Neural progenitor cell (in vitro differentiated cells): Measurements from ENCODE around the gene GPR87. TPM values are rescaled to one million over a fixed set of nuclear protein-coding genes. Genes with fewer than 3 reads are reported as not detected.

ENCODE experiments used
- DNase-seq: peaks from one replicate; pipeline ENCODE4 v3.0.0-alpha.2; 2016; ENCODE audit warnings: low spot score
- H2AFZ ChIP-seq: fragments of 200-600 bp; sonication (generic); replicated peaks from 2 replicates; pipeline ENCODE4 v1.6.1; 2016; ENCODE audit warnings: antibody characterized with exemption
- H3F3A ChIP-seq: fragments of 200-600 bp; sonication (generic); 2 replicates; pipeline ENCODE4 v1.6.1; 2016; ENCODE audit warnings: antibody characterized with exemption, low read depth
- H3K27ac ChIP-seq: fragments of 200-600 bp; sonication (generic); 2 replicates; pipeline ENCODE4 v1.5.1; 2016; ENCODE audit warnings: mild to moderate bottlenecking
- H3K27me3 ChIP-seq: fragments of 200-600 bp; sonication (generic); 2 replicates; pipeline ENCODE4 v1.6.1; 2016; ENCODE audit warnings: mild to moderate bottlenecking, moderate library complexity
- H3K36me3 ChIP-seq: fragments of 200-600 bp; sonication (generic); 2 replicates; pipeline ENCODE4 v1.5.1; 2016
- H3K4me1 ChIP-seq: fragments of 200-600 bp; sonication (generic); 2 replicates; pipeline ENCODE4 v1.6.1; 2016; ENCODE audit warnings: mixed run types
- H3K4me2 ChIP-seq: fragments of 200-600 bp; sonication (generic); 2 replicates; pipeline ENCODE4 v1.6.1; 2016
- H3K4me3 ChIP-seq: fragments of 200-600 bp; sonication (generic); 2 replicates; pipeline ENCODE4 v1.5.1; 2016
- H3K79me2 ChIP-seq: fragments of 200-600 bp; sonication (generic); 2 replicates; pipeline ENCODE4 v1.6.1; 2016; ENCODE audit warnings: low read depth
- H3K9ac ChIP-seq: fragments of 200-600 bp; sonication (generic); 2 replicates; pipeline ENCODE4 v1.6.1; 2016
- H3K9me3 ChIP-seq: fragments of 200-600 bp; sonication (generic); 2 replicates; pipeline ENCODE4 v1.5.1; 2016; ENCODE audit warnings: low read depth
- H4K20me1 ChIP-seq: fragments of 200-600 bp; sonication (generic); 2 replicates; pipeline ENCODE4 v1.6.1; 2016; ENCODE audit warnings: low read depth
- H3K27ac Mint-ChIP-seq: 3 replicates; pipeline ENCODE4 v1.8.0; 2021; ENCODE audit warnings: mixed read lengths
- H3K27me3 Mint-ChIP-seq: 2 replicates; pipeline ENCODE4 v1.8.0; 2022; ENCODE audit warnings: low read depth, mild to moderate bottlenecking, inconsistent platforms, moderate library complexity, mixed read lengths; ENCODE audit not compliant: insufficient read depth
- H3K36me3 Mint-ChIP-seq: 3 replicates; pipeline ENCODE4 v1.8.0; 2021; ENCODE audit warnings: mixed read lengths
- H3K4me1 Mint-ChIP-seq: 3 replicates; pipeline ENCODE4 v1.8.0; 2021; ENCODE audit warnings: mixed read lengths
- H3K4me3 Mint-ChIP-seq: 3 replicates; pipeline ENCODE4 v1.8.0; 2021; ENCODE audit warnings: mild to moderate bottlenecking, moderate library complexity, mixed read lengths
- H3K9me3 Mint-ChIP-seq: 3 replicates; pipeline ENCODE4 v1.8.0; 2020; ENCODE audit warnings: mixed read lengths
- EZH2 ChIP-seq: fragments of 200-600 bp; sonication (generic); IDR thresholded peaks from 2 replicates; pipeline ENCODE4 v1.6.1; 2017; ENCODE audit warnings: antibody characterized with exemption, mild to moderate bottlenecking, moderate library complexity
- EZH2phosphoT487 ChIP-seq: fragments of 200-600 bp; sonication (generic); IDR thresholded peaks from 2 replicates; pipeline ENCODE4 v1.6.1; 2017; ENCODE audit warnings: antibody characterized with exemption
- total RNA-seq: library from RNA; depleted of rRNA; stranded (reverse); fragments of >200 nt; gene quantifications from 2 replicates; pipeline ENCODE4 v1.2.3, GENCODE V29; 2015; ENCODE audit warnings: low replicate concordance
- TF ChIP-seq, protein P1 (sequence below): fragments of 200-600 bp; sonication (generic); IDR thresholded peaks from 2 replicates; pipeline ENCODE4 v1.5.1; 2017; ENCODE audit warnings: antibody characterized with exemption, mild to moderate bottlenecking

Gene GPR87
- total RNA-seq, 1 donor from 2014 or later, result not detected

DNA sequence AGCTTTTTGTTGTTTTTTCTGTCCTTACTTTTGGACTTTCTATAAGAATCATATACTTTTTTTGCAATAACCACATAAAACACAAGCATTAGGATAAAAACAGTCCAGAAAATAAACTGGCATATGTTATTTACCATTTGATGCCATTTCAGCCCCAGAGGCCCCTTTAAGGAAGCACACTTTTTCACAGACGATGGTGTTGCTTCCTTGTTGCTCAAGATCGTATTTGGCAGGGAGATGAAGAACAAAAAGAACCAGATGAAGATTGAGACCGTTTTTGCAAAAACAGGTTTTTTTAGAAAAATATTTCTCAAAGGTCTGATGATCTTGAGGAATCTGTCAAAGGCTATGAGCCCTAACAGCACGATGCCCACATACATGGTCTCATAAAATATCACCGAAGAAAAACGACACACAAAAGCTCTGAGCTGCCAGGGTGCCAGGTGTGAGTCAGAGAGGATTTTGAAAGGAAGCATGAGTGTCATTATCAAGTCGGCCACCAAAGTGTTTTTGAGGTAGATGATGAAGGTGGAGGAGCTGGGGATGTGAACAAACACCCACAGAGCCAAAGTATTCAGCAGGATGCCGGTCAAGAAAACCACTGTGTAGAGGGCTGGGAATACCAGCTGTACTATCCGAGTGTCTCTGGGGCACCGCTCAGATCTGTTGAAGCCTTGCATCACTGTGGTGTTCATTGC is 11.8 kb upstream of the GPR87 start:
- Mint-ChIP-seq H3K4me3 (no peak overlapping the region), H3K27ac (no peak overlapping the region), H3K9me3 (no peaks in the 10 kb centered on the region), H3K4me1 (no peaks in the 10 kb centered on the region), H3K36me3 (no peaks in the 10 kb centered on the region), H3K27me3 (no peaks in the 10 kb centered on the region)
- Histone ChIP-seq H3K4me2 (no peak overlapping the region), H2AFZ (no peak overlapping the region), H3K9ac (no peak overlapping the region), H3K27me3 (no peaks in the 10 kb centered on the region), H3K79me2 (no peaks in the 10 kb centered on the region), H3K9me3 (no peaks in the 10 kb centered on the region), H4K20me1 (no peaks in the 10 kb centered on the region), H3K4me3 (no peak overlapping the region), H3K4me1 (no peaks in the 10 kb centered on the region), H3F3A (no peaks in the 10 kb centered on the region), H3K36me3 (no peaks in the 10 kb centered on the region), H3K27ac (no peak overlapping the region)
- TF ChIP-seq EZH2, result no peak
- TF ChIP-seq, protein P1, sequence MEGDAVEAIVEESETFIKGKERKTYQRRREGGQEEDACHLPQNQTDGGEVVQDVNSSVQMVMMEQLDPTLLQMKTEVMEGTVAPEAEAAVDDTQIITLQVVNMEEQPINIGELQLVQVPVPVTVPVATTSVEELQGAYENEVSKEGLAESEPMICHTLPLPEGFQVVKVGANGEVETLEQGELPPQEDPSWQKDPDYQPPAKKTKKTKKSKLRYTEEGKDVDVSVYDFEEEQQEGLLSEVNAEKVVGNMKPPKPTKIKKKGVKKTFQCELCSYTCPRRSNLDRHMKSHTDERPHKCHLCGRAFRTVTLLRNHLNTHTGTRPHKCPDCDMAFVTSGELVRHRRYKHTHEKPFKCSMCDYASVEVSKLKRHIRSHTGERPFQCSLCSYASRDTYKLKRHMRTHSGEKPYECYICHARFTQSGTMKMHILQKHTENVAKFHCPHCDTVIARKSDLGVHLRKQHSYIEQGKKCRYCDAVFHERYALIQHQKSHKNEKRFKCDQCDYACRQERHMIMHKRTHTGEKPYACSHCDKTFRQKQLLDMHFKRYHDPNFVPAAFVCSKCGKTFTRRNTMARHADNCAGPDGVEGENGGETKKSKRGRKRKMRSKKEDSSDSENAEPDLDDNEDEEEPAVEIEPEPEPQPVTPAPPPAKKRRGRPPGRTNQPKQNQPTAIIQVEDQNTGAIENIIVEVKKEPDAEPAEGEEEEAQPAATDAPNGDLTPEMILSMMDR, result no peak
- TF ChIP-seq EZH2phosphoT487, result no peak
- DNase-seq, result no peak

DNA sequence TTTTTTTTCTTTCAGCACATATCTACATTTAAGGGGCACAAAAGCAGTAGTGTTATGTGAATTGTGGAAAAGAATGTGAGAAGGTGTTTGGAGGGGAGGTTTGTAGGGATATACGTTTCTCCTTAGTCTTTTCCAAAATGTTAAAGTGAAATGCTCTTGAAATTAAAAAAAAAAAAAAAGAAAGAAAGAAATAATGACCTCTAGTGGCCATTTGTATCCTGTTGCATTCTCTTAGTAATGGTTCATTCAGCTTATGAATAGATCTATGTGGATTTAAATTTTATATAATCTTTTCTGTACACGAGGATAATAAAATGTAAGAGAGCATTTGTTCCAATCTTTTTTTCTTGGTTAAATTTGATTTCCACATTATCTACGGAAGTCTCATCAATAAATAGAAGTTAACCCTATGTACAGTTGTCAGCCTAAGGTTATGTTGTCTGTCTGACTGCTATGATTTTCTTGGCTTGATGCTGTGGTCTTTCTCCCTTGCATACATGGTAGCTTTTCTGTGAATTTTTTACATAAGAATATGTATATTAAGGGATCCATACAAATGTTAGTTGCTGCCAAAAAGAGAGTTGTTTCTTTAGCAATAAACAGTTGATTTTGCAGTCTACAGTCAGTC is 11.1 kb upstream of the GPR87 start:
- no peak for DNase-seq
- no peak overlapping the region for H3K9ac ChIP-seq
- H3K9me3 Mint-ChIP-seq, result no peaks in the 10 kb centered on the region
- H3K27ac ChIP-seq, result no peak overlapping the region
- no peaks in the 10 kb centered on the region for H3K27me3 ChIP-seq
- no peak overlapping the region for H3K27ac Mint-ChIP-seq
- H3K4me3 Mint-ChIP-seq, result no peak overlapping the region
- H3K4me1 ChIP-seq, result no peaks in the 10 kb centered on the region
- H3K36me3 ChIP-seq, result no peaks in the 10 kb centered on the region
- no peaks in the 10 kb centered on the region for H3K36me3 Mint-ChIP-seq
- H3K4me3 ChIP-seq, result no peak overlapping the region
- no peaks in the 10 kb centered on the region for H3F3A ChIP-seq
- no peak overlapping the region for H2AFZ ChIP-seq
- no peaks in the 10 kb centered on the region for H3K9me3 ChIP-seq
- H3K4me2 ChIP-seq, result no peak overlapping the region
- no peak for TF ChIP-seq EZH2
- TF ChIP-seq, protein P1, result peak; percentile 72
- no peaks in the 10 kb centered on the region for H3K4me1 Mint-ChIP-seq
- no peaks in the 10 kb centered on the region for H3K79me2 ChIP-seq
- no peaks in the 10 kb centered on the region for H3K27me3 Mint-ChIP-seq
- H4K20me1 ChIP-seq, result no peaks in the 10 kb centered on the region

DNA sequence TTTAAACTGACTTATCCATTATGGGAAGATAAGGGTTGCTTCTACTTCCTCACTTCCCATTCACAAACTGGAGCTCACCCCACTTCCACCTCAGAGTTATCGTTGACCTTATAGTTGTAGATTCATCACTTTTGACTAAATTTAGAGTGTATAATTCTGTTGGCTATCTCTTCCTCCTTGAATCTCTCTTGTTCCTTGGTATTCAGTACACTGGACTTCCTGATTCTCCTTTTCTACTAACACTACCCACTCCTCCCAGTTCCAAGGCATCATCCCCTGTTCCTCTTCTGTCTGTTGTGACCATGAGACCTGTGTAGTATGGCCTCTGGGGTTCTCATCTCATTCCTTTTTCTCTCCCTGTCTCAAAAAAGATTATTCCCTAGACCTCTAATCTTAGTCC is 5.9 kb upstream of the GPR87 start:
- Histone ChIP-seq H3K36me3 (no peaks in the 10 kb centered on the region), H2AFZ (no peak overlapping the region), H3K9ac (no peak overlapping the region), H4K20me1 (no peaks in the 10 kb centered on the region), H3K27ac (no peak overlapping the region), H3K4me1 (no peaks in the 10 kb centered on the region), H3K4me2 (no peak overlapping the region), H3K9me3 (no peaks in the 10 kb centered on the region), H3F3A (no peaks in the 10 kb centered on the region), H3K27me3 (no peaks in the 10 kb centered on the region), H3K4me3 (no peak overlapping the region), H3K79me2 (no peaks in the 10 kb centered on the region)
- H3K4me3 Mint-ChIP-seq, result no peak overlapping the region
- TF ChIP-seq EZH2 (no peak), EZH2phosphoT487 (no peak)
- TF ChIP-seq, protein P1, result no peak
- H3K27ac Mint-ChIP-seq, result no peak overlapping the region
- no peaks in the 10 kb centered on the region for H3K9me3 Mint-ChIP-seq
- no peaks in the 10 kb centered on the region for H3K27me3 Mint-ChIP-seq
- no peak for DNase-seq
- no peaks in the 10 kb centered on the region for H3K36me3 Mint-ChIP-seq
- peaks cover 3% of the 10 kb centered on the region for H3K4me1 Mint-ChIP-seq
